T-helper 2 cell treated with Interferon-gamma antibody and Interleukin-4, amounts not matched to agents 100 ng/mL and 5 ng/mL, for 36 hours (primary cell): ENCODE results near the gene CATSPERZ. TPM values are rescaled to one million over a fixed set of nuclear protein-coding genes. Genes with fewer than 3 reads are reported as not detected.
"Not testable (repeated sequence)": the region's sequence is repeated elsewhere in the genome, so short reads cannot be mapped to it uniquely, and the experiment has no call there.

Experiments
- intact Hi-C: fragments of 100-400 bp; cut with micrococcal nuclease; formaldehyde crosslinking; loops from one replicate; pipeline ENCODE4 v1.15.1; 2023
- total RNA-seq: library from RNA; stranded (reverse); gene quantifications from 2 replicates; pipeline ENCODE4 v1.2.3, GENCODE V29; 2022

The CATSPERZ gene
- total RNA-seq, 1 donor from 2014 or later = not detected

DNA sequence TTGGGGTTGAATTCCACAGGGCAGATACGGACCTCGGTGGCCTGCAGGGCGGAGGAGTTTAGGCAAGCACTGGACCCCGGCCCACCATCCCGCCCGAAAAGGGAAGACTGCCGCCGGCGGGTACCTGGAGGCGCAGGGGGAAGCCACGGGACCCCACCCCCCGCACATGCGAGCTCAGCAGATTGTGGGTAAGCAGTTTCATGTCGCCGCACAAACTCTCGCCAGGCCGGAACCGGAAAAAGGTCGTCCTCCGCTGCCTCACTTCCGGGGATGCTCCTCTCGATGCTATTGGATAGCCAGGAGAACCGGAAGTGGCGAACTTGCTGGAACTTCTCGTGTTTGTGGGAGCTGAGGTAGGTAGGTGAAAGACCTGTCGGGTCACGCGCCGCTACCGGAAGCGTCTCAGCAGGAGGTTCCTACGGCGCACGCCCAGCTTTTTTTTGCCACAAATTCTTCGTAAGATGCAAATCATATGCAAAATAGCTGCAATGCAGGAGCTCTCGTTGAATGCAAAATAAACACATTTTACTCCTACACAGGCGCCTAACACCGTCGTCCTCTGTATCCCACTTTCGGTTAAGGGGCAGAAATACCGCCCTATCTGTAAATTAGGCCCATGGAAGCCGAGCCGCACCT lies 17.3 kb downstream of the CATSPERZ start, which contains the start of gene TRMT112:
Gene TRMT112 (minus strand): TSS at position 235 of the 636 bp plus-strand sequence. CDS start 33 bp downstream, at position 202.
- intact Hi-C loops = loop anchor here (1.0 to 2.0 kb wide), 6 partner anchors 12 to 479 kb away; partner anchors contain the start of genes ESRRA, MARK2 and RPS6KA4

DNA sequence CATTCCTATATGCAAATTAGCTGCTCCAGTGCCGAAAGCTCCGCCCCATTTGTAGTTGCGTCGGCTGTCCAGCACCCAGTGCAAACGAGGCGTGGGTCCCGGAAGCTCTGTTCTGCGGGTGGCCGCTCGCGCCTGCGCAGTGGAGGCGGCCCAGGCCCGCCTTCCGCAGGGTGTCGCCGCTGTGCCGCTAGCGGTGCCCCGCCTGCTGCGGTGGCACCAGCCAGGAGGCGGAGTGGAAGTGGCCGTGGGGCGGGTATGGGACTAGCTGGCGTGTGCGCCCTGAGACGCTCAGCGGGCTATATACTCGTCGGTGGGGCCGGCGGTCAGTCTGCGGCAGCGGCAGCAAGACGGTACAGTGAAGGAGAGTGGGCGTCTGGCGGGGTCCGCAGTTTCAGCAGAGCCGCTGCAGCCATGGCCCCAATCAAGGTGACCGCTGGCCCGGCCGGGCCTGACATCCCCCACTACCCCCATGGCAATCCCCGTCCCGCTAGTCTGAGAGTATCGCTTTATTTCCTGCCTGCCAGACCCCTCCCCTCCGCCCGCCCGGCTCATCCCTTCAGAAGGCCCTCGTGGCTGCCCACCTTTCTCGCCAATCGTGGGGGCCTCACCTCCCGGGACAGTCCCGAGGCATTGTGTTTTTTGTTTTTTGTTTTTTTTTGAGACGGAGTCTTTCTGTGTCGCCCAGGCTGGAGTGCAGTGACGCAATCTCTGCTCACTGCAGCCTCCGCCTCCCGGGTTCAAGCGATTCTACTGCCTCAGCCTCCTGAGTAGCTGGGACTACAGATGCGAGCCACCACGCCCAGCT lies 18.0 kb downstream of the CATSPERZ start, which contains the start of gene PRDX5:
Gene PRDX5 (plus strand): TSS at position 161 of the 805 bp plus-strand sequence. CDS start 95 bp downstream, at position 256.
- intact Hi-C loops = loop anchor here (1.0 to 2.0 kb wide), 7 partner anchors 13 to 479 kb away; partner anchors contain the start of genes ESRRA, MARK2, RPS6KA4 and SF1

DNA sequence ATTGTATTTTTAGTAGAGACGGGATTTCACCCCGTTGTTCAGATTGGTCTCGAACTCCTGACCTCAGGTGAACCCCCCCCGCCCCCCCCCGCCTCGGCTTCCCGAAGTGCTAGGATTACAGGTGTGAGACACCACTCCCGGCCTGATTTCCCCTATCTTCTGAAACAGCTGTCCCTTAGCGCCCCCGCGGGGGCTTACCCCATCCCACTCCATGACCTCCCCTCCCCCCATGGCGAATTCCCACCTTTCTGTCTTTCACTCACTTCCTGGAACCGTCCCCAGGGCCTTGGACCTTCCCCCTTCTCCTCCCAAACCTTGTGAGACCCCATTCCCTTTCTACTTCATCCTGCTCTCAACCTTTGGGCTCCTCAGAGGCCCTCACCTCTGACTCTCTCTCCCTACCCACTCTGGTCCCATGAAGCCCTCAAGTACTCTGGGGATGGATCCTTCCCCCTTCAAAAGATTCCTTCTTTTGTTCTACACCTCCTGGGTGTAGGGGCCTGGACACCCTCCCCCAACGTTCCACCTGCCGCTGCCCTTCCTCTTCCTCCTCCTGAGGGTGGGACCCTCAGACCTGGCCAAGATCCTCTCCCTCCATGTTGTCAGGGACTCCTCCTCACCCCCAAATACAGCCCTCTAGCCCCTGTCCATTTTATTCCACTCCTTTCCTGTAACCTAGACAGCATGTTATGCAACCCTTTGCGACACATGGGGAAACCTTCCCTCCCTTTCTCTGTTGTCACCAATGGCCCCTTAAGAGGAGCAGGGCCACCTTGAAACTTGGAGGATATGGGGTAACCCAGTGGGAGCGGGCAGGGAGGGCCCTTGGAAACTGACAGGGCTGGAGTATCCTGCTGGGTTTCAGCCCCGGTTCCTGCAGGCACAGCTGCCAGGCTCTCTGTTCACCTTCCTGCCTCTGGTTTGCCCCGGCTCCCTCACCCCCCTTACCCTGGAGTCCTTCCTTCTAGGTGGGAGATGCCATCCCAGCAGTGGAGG lies 18.9 kb downstream of the CATSPERZ start:
- intact Hi-C loops = loop anchor here (1.0 kb wide), 1 partner anchor 459 kb away; the partner anchor contains the start of gene SF1

DNA sequence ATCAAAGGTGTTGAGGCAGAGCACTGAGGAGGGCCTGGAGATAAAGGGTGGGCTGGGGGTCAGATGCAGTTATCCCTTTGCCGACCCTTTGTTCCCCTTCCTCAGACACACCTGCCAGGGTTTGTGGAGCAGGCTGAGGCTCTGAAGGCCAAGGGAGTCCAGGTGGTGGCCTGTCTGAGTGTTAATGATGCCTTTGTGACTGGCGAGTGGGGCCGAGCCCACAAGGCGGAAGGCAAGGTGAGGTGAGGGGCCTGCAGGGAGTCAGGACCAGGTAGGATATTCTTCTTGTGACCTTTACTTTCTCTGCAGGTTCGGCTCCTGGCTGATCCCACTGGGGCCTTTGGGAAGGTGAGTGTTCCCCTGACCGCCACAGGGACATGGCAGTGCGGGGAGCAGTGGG lies 20.4 kb downstream of the CATSPERZ start:
- intact Hi-C loops = no loop called here

DNA sequence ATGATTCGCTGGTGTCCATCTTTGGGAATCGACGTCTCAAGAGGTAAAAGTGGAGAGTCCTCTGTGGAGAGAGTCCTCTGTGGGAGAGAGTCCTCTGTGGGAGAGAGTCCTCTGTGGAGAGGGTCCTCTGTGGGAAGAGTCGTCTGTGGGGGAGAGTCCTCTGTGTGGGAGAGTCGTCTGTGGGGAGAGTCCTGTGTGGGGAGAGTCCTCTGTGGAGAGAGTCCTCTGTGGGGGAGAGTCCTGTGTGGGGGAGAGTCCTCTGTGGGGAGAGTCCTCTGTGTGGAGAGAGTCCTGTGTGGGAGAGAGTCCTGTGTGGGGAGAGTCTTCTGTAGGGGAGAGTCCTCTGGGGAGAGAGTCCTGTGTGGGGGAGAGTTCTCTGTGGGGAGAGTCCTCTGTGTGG lies 20.9 kb downstream of the CATSPERZ start:
- intact Hi-C loops = no loop called here

DNA sequence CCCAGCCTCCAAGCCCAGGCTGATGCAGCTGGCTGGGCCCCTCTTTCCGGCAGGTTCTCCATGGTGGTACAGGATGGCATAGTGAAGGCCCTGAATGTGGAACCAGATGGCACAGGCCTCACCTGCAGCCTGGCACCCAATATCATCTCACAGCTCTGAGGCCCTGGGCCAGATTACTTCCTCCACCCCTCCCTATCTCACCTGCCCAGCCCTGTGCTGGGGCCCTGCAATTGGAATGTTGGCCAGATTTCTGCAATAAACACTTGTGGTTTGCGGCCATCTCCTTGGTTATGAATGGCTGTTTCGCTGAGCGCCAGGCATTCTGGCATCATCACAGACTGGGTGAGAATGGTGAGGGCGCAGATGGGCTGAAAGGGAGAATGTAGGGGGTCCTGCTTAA lies 21.4 kb downstream of the CATSPERZ start:
- intact Hi-C loops = no loop called here

DNA sequence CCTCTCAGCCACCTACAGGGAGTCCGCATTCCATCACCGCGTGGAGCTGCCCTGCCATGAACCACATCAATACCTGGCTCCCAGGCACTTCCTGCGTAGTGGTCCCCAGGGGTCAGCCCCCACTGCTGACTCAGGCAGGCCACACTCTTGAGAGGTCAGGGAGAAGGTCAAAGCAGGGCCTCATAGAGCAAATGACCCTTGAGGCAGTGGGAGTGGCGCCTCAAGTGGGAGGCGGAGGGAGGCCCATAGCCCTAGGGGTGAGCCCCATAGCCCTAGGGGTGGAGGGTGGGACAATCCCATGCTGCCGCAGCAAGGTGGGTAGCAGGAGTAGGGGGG lies 22.7 kb downstream of the CATSPERZ start:
- intact Hi-C loops = no loop called here

DNA sequence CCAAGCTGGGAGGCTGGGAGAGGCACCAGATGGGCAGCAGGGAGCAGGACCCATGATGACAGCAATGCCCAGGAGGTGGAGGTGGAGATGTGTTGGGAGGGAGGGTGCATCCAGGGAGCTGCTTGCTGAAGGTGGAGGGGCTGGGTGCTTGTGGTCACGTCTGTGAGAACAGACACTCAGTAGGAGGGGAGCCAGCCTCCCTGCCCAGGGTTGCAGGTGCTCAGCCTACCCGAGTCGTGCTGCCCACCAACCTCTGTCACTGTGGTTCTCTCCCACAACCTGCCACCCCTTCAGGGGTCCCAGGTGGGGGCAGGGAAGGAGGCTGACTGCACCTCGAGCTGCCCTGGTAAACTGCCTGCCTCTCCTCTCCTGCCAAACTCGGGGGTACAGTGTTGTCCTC lies 23.2 kb downstream of the CATSPERZ start:
- intact Hi-C loops = no loop called here

DNA sequence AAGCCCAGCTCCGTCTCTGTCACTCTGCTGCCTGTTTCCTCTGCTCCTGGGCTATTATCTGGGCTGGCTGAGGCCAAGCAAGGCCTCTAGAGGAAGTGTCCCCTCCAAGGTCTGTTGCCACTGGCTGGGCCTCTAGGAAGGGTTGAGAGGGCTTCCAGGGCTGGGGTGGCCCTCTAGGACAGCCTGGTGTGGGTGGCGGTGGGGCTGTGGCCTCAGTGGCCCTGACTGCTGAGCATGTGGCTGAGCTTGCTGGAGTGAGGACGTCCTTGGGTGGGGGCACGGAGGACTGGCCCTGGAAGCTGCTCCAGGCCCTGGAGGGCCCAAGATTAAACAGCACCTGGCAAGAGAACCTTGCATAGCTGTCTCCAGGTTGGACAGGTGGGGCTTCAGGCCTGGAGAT lies 23.8 kb downstream of the CATSPERZ start:
- intact Hi-C loops = not testable (repeated sequence)

DNA sequence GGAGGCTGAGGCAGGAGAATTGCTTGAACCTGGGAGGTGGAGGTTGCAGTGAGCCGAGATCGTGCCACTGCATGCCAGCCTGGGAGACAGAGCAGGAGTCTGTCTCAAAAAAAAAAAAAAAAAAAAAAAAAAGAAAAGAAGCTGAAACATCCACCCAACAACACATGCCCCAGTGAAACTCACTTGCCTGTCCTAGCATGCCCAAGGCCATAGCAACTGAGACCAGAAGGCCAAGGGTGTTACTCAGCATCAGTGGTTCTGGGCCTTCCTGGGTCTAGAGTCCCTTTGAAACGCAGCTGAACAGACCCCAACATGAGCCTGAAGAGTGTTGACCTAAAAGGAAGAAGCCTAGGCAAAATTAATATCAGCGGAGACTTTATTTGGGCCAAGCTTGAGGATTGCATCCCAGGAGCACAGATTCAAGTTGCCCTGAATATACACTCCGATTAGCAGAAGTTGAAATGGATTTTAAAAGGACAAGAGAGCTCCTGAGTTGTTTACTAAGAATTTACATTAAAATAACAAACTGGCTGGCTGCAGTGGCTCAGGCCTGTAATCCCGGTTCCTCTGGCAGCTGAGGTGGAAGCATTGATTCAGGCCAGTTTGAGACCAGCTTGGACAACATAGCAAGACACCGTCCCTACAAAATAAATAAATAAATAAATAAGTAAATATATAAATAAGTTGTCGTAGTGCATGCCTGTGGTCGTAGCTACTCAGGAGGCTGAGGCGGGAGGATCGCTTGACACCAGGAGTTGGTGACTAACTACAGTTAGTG lies 24.7 kb downstream of the CATSPERZ start:
- intact Hi-C loops = no loop called here

DNA sequence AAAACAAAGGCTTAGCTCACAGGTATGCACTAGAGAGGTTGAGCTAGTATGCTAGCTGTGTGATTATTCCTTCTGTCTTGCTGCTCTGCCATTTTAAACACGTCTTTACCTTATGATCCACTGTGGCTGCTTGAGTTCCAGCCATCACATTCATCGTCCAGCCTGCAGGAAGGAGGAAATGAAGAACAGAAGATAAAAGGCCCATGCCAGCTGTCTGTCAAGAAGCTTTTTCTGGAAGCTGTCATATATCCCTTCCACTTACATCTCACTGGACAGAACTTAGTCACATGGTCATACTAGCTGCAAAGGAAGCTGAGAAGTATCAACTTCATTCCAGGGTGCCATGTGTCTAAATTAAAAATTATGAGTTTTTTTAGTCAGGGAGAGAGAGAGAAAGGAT lies 27.2 kb downstream of the CATSPERZ start:
- intact Hi-C loops = no loop called here

DNA sequence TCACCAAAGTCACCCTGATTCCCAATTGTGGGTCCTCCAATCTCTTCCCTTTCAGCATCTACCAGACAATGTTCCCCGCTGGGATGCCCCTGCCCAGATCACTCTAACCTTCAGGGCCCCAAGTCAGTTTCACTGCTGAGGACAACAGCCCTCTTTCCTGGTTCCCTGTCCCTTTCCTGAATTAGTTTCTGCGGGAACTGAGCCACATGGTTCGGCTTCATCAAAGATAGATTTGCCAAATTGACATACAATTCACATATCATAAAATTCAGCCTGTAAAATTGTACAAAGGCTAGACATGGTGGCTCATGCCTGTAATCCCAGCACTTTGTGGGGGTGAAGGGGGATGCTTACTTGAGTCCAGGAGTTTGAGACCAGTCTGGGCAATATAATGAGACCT lies 27.8 kb downstream of the CATSPERZ start:
- intact Hi-C loops = no loop called here

DNA sequence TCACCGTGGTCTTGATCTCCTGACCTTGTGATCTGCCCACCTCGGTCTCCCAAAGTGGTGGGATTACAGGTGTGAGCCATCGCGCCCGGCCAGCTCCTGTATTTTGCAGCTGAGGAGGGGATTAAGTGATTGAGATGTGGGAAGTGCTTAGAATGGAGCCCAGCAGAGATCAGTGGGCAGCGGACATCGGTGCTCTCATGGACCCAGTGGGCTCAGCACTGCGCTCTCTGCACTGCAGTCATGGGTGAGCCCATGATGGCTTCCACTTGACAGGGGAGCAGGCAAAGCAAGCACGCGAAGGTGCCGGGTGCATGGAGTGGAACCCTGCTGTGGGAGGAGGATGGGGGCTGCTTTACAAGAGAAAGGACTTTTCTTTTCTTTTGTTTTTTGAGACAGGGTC lies 30.7 kb downstream of the CATSPERZ start:
- intact Hi-C loops = loop anchor here (1.0 kb wide), 1 partner anchor 14 kb away; the partner anchor contains the start of gene TRMT112

DNA sequence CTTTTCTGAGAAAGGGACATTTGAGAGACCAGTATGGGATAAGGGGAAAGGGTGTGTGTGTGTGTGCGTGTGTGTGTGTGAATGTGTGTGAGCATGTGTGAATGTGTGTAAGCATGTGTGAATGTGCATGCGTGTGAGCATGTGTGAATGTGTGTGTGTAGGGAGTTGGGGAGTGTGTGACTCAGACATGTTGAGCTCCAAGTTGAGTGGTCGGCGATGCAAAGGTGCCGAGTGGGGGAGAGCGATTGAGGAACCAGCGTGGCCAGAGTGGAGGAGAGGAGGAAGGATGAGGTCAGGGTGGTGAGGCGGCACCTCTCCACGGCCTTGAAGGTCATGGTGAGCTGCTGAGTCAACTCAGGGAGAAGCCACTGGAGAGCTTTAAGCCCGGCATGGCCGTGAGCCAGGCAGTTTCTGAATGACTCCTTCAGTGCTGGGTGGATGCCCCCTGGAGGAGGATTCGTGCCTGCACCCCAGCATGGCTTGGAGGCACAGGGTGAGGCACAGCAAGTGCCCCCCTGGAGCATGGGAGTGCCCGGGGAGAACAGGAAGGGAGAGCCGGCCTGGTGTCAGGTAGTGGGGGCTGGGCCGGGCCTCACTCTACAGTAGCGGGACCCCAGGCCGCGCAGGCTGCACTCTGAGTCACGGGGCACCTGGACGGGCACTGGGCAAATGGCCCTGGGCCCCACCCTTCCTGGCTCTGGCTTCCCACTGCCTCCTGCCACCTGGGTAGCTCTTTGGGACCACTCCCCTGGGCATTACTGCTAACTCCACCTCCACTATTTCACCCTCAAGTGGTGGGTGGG lies 31.6 kb downstream of the CATSPERZ start:
- intact Hi-C loops = loop anchor here (1.0 kb wide), 1 partner anchor 14 kb away; the partner anchor contains the start of gene TRMT112

DNA sequence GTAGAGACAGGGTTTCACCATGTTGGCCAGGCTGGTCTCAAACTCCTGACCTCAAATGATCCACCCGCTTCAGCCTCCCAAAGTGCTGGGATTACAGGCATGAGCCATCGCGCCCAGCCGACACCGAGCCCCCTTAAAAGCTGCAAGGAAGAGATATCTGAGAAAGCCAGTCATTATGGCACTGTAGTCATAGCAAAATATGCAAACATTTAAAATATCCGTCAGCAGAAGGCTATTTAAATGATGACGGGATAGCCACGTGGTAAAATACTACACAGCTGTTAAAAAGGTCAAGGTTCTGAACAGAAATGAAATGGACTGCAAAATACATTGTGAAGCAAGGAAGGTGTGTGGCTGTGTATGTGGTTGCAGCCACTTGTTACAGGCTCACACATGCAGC lies 33.4 kb downstream of the CATSPERZ start:
- intact Hi-C loops = no loop called here

DNA sequence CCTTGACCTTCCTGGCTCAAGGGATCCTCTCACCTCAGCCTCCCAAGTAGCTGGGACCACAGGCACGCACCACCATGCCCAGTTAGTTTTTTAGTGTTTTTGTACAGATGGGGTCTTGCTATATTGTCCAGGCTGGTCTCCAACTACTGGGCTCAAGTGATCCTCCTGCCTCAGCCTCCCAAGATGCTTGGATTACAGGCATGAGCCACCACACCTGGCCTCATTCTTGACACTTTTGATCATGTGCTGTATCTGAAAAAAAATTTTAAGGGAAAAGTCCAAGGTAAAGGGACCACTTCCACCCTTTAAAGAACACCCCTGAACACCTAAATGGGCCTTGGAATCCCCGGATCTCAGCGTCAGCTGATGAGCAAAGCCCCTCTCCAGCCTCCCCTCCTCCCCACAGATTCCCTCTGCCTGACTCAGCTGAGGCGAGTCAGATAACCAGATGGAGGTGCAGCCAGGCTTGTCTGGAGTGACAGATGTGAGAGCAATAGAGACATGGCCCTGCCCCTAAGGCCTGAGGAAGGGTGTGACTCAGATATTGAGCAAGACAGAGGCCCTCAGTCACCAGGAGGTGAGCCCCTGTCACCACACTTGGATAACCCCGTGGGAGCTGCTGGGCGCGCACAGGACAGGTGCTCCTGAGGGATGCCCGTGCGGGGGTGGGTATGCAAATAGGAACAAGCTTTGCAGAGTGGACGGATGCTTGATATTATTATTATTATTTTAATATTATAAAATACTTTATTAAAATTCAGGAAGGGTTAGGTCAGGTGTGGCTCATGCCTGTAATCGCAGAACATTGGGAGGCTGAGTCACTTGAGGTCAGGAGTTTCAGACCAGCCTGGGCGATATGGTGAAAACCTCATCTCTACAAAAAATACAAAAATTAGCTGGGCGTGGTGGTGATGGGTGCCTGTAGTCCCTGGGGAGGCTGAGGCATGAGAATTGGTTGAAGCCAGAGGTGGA lies 34.9 kb downstream of the CATSPERZ start:
- intact Hi-C loops = no loop called here

DNA sequence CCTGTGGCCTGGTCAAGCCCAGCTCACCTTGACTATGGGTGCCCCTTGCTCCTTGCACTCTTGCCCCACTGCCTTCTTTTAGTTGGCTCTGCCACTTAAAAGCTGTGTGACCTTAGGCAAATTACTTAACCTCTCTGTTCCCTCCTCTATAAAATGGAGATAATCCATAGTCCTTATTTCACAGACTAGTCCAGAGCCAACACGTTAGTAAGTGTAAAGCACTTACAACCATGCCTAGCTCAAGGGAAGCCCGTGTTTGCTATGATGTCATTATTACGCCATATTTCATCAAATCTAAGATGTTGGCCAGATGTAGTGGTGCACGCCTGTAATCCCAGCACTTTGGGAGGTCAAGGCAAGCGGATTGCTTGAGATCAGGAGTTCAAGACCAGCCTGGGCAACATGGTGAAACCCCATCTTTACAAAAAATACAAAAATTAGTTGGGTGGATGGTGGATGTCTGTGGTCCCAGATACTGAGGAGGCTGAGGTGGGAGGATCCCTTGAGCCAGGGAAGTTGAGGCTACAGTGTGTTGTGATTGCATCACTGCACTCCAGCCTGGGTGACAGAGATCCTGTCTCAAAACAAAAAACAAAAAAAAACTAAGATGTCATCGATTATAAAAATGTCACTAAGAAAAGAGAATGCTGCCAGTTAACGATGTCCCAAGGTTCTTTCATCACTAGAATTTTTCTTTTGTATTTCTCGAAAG lies 37.5 kb downstream of the CATSPERZ start:
- intact Hi-C loops = no loop called here

DNA sequence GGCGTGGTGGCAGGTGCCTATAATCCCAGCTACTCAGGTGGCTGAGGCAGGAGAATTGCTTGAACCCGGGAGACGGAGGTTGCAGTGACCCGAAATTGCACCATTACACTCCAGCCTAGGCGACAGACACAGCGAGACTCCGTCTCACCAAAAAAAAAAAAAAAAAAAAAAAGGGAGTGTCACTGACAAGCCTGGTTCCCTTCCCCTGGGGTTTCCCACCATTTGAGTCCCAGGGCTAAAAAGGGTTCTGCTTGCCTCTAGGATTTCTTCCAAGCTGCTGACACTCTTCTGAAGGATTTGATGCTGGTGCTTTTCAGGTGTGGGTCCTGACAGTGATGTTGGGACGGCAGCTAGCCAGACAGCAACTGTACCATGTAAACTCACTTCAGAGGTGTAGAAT lies 38.6 kb downstream of the CATSPERZ start:
- intact Hi-C loops = no loop called here
